ENCODE measurements around the gene PYROXD2. TPM values are rescaled to one million over a fixed set of nuclear protein-coding genes. Genes with fewer than 3 reads are reported as not detected.

The PYROXD2 gene
- total RNA-seq, 1 donor from 2014 or later = 7.1 TPM

DNA sequence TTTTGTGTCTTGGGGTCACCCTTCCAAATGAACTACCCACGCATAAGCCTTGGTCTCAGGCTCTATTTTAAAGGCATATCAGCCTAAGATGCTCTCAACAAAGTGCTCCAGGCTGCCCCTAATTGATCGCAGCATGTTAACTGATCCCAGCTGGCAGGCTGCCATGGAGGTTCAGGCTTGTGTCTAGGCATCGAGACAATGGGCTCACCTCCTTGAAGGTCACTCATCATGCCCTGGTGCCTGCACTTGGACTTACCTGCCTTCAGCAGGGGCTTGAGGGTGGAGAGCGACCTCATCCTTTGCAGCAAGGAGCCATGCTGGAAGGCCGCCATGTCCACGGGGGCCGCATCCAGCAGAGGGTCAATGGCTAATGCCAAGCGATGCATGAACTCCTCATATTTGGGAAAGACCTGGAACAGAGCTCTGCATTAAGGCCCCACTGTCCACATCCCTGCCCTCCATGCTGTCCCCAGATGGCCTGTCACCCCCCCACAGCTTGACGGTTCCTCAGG lies 17.8 kb downstream of the PYROXD2 start:
- intact Hi-C loops (cut with DNase I) = no loop called here
- H3K4me3 ChIP-seq = no peak overlapping the region
- no peak for DNase-seq (ENCODE audit: extremely low spot score in 2 of 2)
- TF ChIP-seq POLR2AphosphoS5 (IDR thresholded peaks at IDR 0.05; ENCODE audit: insufficient read depth in 1 of 2, low read depth in 1 of 2) (no peak), POLR2A (IDR thresholded peaks at IDR 0.05) (no peak)
- TF ChIP-seq, protein P1, sequence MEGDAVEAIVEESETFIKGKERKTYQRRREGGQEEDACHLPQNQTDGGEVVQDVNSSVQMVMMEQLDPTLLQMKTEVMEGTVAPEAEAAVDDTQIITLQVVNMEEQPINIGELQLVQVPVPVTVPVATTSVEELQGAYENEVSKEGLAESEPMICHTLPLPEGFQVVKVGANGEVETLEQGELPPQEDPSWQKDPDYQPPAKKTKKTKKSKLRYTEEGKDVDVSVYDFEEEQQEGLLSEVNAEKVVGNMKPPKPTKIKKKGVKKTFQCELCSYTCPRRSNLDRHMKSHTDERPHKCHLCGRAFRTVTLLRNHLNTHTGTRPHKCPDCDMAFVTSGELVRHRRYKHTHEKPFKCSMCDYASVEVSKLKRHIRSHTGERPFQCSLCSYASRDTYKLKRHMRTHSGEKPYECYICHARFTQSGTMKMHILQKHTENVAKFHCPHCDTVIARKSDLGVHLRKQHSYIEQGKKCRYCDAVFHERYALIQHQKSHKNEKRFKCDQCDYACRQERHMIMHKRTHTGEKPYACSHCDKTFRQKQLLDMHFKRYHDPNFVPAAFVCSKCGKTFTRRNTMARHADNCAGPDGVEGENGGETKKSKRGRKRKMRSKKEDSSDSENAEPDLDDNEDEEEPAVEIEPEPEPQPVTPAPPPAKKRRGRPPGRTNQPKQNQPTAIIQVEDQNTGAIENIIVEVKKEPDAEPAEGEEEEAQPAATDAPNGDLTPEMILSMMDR (IDR thresholded peaks at IDR 0.05) = no peak
- H3K9me3 ChIP-seq = no peaks in the 10 kb centered on the region
- no peak overlapping the region for H3K27ac ChIP-seq
- no peaks in the 10 kb centered on the region for H3K27me3 ChIP-seq
- H3K36me3 ChIP-seq = peaks cover 0 to 16% of the 10 kb centered on the region in 2 donors
- H3K4me1 ChIP-seq = peaks cover 7% of the 10 kb centered on the region

DNA sequence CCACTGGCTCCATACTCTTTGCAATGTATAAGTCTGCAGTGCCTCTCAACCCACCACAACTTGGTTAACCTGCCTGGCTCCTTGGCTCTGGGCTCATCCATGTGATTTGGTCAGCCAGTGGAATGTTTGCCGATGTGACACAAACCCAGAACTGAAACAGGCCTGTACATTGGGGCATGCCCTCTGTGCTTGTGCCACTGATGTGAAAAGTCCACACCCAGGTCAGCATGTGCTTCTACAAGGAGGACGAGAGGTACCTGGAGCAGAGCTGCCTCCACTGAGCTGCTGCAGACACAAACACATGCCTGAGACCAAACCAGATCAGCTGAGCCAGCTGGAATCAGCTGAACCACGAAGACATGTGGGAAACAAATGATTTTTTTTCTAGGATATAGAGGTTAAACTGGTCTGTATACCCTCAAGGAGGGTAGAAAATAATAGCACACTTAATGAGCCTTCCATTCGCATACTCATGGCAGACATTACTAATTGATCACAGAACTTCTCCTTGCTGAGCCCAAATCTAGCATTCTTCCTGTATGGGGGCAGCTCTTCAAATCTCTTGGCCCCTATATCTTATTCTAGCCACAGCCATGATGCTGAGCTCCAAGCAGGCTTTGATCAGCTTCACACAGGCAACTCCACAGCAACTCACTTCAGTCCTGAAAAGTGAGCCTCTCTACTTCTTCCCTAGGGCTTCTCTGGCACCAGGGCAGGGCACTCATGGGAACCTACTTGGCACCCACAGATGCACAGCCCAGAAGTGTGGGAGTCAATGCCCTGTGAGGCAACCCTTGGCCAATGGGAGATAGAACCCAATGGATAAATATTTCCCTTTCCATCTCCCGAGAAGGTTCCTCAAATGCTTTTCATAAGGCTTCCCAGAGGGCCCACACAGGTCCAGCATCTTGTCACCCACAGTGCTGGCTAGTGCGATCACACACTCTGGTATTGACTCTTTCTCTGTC lies 18.6 kb downstream of the PYROXD2 start:
- no peak for DNase-seq (ENCODE audit: extremely low spot score in 2 of 2)
- no peaks in the 10 kb centered on the region for H3K27me3 ChIP-seq
- no peak overlapping the region for H3K4me3 ChIP-seq
- no peaks in the 10 kb centered on the region for H3K9me3 ChIP-seq
- H3K36me3 ChIP-seq = peaks cover 0 to 16% of the 10 kb centered on the region in 2 donors
- peaks cover 15% of the 10 kb centered on the region for H3K4me1 ChIP-seq
- no peak for TF ChIP-seq POLR2AphosphoS5 (IDR thresholded peaks at IDR 0.05; ENCODE audit: insufficient read depth in 1 of 2, low read depth in 1 of 2)
- TF ChIP-seq, protein P1 (IDR thresholded peaks at IDR 0.05) = no peak
- TF ChIP-seq POLR2A (IDR thresholded peaks at IDR 0.05) = no peak
- intact Hi-C loops (cut with DNase I) = no loop called here
- H3K27ac ChIP-seq = no peak overlapping the region

GRCh38 chr10:98394851-98395440 lies 20.0 kb downstream of the PYROXD2 start:
- no peak overlapping the region for H3K4me3 ChIP-seq
- H3K27ac ChIP-seq = no peak overlapping the region
- no peaks in the 10 kb centered on the region for H3K9me3 ChIP-seq
- peaks cover 0 to 16% of the 10 kb centered on the region in 2 donors for H3K36me3 ChIP-seq
- no peak for DNase-seq (ENCODE audit: extremely low spot score in 2 of 2)
- H3K4me1 ChIP-seq = peaks cover 16% of the 10 kb centered on the region
- no peak for TF ChIP-seq POLR2AphosphoS5 (IDR thresholded peaks at IDR 0.05; ENCODE audit: insufficient read depth in 1 of 2, low read depth in 1 of 2)
- TF ChIP-seq POLR2A (IDR thresholded peaks at IDR 0.05) = no peak
- intact Hi-C loops (cut with DNase I) = no loop called here
- H3K27me3 ChIP-seq = no peaks in the 10 kb centered on the region

GRCh38 chr10:98391578-98391991 lies 23.4 kb downstream of the PYROXD2 start:
- H3K9me3 ChIP-seq = no peaks in the 10 kb centered on the region
- H3K4me1 ChIP-seq = peaks cover 16% of the 10 kb centered on the region
- no peaks in the 10 kb centered on the region for H3K27me3 ChIP-seq
- H3K27ac ChIP-seq = peak overlapping the region; percentile 2
- peak in 1 of 2 donors; percentile 58 for TF ChIP-seq POLR2AphosphoS5 (IDR thresholded peaks at IDR 0.05; ENCODE audit: insufficient read depth in 1 of 2, low read depth in 1 of 2)
- TF ChIP-seq, protein P1 (IDR thresholded peaks at IDR 0.05) = no peak
- peaks cover 0 to 16% of the 10 kb centered on the region in 2 donors for H3K36me3 ChIP-seq
- no peak for DNase-seq (ENCODE audit: extremely low spot score in 2 of 2)
- H3K4me3 ChIP-seq = no peak overlapping the region
- intact Hi-C loops (cut with DNase I) = no loop called here

DNA sequence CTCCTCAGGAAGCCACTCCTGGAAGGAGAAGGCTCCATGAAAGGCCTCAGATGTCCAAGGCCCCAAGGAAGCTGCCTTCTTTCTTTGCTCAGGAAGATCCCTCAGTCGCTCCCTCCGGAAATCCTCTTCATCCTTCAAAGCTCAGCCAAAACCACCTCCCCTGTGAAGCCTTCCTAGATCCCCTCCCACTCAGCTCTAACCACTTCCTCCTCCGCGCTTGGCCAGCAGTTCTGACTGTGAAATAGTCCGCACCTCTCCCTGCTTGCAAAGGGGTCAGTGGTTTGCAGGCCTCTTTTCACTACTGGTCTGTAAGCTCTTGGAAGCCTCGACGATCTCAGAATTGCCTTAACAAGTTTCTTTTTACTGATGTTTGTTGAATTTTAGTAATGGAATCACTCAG lies 23.9 kb downstream of the PYROXD2 start:
- peaks cover 0 to 19% of the 10 kb centered on the region in 2 donors for H3K36me3 ChIP-seq
- peaks cover 16% of the 10 kb centered on the region for H3K4me1 ChIP-seq
- TF ChIP-seq POLR2A (IDR thresholded peaks at IDR 0.05) (no peak), POLR2AphosphoS5 (IDR thresholded peaks at IDR 0.05; ENCODE audit: insufficient read depth in 1 of 2, low read depth in 1 of 2) (no peak)
- TF ChIP-seq, protein P1 (IDR thresholded peaks at IDR 0.05) = no peak
- intact Hi-C loops (cut with DNase I) = no loop called here
- H3K27ac ChIP-seq = no peak overlapping the region
- DNase-seq (ENCODE audit: extremely low spot score in 2 of 2) = no peak
- H3K27me3 ChIP-seq = no peaks in the 10 kb centered on the region
- H3K4me3 ChIP-seq = no peak overlapping the region
- no peaks in the 10 kb centered on the region for H3K9me3 ChIP-seq
